Renal cortical epithelial cell (primary cell): ENCODE data around the gene SLC22A8. TPM values are rescaled to one million over a fixed set of nuclear protein-coding genes. Genes with fewer than 3 reads are reported as not detected.
A peak's percentile ranks its signal among the peaks of the same experiment; 100 is the strongest.
"Not testable (repeated sequence)": the region's sequence is repeated elsewhere in the genome, so short reads cannot be mapped to it uniquely, and the experiment has no call there.

Experiments used
- DNase-seq: peaks from one replicate; pipeline ENCODE4 v3.0.0-alpha.2; 2011; ENCODE audit warnings: low read depth
- total RNA-seq: library from RNA; depleted of rRNA; stranded (reverse); fragments of >200 nt; gene quantifications from 2 replicates; pipeline ENCODE4 v1.2.3, GENCODE V29; 2014

Gene SLC22A8, protein sequence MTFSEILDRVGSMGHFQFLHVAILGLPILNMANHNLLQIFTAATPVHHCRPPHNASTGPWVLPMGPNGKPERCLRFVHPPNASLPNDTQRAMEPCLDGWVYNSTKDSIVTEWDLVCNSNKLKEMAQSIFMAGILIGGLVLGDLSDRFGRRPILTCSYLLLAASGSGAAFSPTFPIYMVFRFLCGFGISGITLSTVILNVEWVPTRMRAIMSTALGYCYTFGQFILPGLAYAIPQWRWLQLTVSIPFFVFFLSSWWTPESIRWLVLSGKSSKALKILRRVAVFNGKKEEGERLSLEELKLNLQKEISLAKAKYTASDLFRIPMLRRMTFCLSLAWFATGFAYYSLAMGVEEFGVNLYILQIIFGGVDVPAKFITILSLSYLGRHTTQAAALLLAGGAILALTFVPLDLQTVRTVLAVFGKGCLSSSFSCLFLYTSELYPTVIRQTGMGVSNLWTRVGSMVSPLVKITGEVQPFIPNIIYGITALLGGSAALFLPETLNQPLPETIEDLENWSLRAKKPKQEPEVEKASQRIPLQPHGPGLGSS
- not detected in 2 replicates for total RNA-seq

DNA sequence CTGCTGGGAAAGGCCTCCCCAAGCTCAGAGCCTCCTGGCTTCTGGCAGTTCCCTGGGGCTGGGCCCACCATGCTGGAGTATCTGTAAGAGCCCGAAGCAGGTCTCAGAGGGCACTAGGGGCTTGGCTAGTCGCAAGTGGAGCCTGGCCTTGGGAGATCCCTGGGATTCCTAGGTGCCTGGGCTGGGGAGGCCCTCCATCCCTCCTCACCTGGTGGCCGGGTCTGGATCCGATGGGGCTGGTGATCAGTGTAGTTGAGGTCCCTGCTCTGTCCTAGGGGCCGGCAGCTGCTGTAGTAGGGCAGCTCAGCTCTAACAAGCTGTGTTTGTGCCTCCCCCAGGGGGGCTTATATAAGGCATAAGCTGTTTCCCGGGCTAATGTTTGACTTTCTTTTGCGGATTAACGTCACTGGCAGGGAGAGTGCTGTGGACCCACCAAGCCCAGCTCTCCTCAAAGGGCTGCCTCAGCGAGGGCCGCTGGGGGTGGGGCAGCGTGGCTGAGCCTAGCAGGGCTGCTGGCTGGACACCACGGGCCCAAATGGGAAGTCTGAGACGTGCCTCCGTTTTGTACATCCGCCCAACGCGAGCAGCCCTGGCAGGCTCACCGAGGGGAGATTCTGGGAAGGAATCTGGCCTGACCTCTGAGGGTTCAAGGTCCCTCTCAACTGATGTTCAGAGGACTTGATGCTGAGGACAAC lies at the start of gene SLC22A8:
SLC22A8 (minus strand) TSS at position 321 of the 695 bp plus-strand sequence. CDS start 883 bp downstream, outside the sequence.
- DNase-seq = no peak

DNA sequence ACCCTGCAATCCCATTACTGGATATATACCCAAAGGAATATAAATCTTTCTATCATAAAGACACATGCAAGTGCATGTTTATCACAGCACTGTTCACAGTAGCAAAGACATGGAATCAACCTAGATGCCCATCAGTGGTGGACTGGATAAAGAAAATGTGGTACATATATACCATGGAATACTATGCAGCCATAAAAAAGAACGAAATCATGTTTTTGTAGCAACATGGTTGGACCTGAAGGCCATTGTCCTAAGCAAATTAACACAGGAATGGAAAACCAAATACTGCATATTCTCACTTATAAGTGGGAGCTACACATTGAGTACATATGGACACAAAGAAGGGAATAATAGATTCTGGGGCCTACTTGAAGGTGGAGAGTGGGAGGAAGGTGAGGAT lies 30.6 kb upstream of the SLC22A8 start:
- DNase-seq = not testable (repeated sequence)

DNA sequence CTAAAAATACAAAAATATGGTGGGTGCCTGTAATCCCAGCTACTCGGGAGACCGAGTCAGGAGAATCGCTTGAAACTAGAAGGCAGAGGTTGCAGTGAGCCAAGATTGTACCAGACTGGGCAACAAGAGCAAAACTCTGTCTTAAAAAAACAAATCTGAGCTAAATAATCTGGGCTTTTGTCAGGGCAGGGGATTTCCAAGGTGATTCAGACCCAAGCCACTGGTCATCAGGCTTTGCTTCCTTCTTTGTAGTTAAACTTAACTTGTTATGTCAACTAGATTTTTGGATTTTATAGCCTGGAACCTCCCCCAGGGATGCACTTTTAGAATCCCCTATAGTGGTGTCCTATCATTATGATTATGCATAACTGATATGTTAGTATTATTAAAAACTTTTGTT lies 27.0 kb upstream of the SLC22A8 start:
- peak; percentile 8 for DNase-seq

DNA sequence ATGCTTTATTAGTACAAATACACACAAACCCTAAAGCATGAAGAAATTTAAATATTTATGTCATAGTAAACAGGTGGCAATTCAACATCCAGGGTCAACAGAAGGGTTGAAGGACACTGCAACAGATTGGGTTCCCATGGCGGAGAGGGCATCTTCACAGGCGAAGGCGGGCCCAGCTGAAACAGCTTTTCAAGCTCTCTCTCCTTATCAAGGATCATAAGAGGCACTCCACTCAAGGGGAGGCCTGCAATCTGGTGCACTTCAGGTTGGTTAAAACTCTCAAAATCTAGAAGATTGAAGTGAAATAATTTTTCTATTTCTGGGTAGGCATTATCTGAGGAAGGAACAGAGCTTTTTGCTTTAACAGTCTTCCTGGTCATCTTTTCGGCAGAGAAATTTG lies 16.8 kb upstream of the SLC22A8 start:
- no peak for DNase-seq

DNA sequence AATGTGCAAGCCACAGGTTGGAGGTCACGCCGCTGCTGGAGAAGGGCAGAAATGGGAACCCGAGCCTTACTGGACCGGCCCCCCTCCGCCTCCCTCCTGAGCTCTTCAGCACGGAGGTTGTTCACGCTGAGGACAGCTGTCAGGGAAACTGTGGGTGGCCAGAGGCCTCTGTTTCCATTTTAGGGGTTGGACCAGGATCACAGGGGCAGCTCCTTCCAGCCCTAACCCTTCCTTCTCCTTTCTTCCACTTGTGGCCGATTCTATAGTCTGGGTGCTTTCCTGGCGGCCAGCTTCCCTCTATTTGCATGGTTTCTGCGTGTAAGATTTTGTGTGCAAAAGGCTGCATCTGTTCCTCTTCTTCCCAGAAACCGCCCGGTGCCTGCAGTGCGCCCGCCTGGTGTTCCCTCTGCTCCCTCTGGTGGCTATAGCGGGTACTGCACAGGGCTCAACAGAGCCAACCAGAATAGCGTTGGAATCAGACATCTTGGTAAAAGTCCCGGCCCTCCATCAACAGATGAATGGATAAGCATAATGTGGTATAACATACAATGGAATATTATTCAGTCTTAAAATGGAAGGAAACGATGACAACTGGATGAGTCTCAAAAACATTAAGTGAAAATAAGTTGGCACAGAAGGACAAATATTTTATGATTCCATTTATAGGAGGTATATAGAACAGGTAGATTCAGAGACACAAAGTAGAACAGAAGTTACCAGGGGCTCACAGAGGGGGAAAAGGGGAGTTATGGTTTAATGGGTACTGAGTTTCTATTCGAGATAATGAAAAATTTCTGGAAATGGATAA lies 8.4 kb upstream of the SLC22A8 start:
- DNase-seq = peak; percentile 43

DNA sequence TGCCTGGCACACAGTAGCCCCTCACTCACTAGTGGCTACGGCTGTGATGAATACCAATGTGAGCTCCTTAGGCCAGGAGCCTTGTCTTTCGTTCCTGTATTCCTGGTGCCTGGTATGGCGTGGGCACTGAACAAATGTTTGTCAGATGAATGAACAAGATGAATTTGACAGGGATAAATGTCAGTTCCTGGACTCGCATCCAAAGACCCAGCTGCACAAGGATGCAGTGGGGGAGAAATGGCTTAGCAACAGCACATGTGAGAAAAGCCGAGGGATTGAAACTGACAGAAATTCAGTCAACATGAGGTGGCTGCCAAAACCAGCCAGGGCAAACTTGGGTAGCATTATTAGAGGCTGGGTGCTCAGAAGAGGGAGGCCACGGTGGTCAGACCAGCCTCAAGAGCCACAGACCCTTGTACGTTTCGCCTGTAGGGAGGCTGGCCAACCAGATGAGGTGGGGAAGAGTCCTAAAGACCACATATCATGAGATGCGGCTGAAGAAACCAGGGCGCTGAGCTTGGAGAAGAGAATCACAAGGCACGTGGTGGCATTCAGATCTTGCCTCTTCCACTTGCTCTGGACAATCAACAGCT lies 7.7 kb upstream of the SLC22A8 start:
- DNase-seq = no peak

DNA sequence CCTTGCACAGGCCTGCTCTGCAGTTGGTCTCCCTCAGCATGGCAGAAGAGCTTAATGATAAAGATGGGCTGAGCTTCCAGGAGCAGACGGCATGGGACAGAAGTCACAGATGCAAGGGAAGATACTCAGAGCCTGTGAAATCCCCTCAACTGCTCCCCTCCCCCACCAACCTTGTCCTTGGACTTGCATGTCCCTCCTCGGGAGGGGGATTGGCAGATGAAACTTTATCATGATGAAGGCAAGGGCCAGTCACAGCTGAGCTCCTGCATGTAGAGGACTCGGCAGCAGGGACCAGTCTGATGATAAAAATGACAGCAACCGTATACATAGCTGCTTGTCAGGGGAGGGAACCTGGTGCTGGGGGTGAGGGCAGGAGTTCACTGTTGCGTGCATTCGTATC lies 6.8 kb upstream of the SLC22A8 start:
- DNase-seq = no peak

DNA sequence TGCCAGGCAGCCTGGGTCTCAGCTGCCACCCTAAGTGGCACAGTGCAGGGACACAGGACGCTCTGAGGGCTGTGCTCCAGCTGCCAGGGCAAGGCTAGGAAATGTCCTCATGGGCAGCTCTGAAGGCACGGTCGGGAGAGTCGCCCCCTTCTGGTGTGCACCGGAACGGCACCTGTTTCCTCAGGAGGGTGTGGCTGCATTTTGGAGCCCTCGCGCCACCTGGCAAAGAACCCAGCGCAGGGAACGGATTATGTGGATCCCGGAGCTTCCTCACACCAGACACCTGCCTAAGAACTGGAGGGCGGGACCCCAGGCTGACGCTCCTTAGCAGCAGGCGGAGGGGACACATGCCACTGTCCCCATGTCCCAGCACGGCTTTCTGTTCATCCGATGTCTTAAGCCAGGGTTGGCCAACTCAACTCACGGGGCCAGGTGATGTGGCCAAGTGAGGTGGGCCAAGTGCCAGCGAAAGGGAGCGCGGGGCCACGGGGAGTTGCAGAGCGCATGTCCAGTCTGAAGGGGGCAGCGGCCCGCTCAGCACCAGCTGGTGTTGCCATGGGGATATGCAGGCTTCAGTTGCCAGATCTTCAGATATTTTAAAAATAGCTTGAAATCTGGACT lies 5.1 kb upstream of the SLC22A8 start:
- DNase-seq = no peak

DNA sequence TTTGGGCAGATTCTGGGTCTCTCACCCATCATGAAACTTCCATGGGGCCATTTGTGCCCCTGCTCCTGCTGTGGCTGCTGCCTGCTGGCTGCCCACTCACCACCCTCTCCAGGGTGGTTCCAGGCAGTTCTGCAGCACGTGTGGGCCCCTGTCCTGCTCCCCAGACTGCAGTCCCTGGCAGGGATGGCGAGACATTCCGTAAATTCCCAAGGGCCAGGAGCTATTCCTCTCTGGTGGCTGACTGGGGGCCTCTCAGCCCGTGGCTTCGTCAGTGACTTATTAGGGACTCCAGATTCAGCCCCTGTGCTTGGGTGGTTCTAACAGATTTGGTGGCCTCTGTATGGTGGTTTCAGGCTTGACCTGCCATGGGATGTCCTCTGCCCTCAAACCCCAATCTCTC lies 3.9 kb upstream of the SLC22A8 start:
- no peak for DNase-seq

DNA sequence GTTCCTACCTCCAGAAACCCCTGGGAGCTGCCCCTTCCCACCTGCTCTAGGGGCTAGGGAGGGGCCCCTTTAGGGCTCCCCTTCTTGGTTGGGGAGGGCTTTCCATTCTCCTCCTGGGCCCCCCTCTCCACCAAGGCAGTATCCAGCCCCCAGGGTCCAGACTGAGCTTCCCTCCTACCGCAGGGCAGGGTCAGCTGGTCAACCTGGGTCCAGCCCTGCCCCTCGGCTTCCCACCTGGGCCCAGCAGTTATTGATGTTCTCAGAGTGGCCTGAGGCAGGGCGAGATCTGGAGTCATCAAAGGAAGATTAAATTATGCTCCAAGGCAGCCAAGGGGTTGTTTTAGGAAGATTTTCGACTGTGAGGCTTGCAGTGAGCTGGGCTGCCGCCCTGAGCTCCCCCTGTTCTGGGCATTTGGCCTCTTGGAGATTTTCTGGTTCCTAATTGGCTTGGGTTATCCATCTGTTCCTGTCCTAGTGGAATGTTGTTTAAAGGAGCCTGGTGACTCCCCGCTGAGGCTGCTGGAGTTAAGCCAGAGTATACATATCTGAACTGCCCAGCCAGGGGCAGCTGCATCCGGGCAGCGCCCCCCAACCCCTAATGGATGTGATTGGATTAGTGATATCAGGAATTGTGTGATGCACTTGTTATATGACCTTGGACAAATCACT lies 1.8 kb upstream of the SLC22A8 start:
- DNase-seq = no peak

DNA sequence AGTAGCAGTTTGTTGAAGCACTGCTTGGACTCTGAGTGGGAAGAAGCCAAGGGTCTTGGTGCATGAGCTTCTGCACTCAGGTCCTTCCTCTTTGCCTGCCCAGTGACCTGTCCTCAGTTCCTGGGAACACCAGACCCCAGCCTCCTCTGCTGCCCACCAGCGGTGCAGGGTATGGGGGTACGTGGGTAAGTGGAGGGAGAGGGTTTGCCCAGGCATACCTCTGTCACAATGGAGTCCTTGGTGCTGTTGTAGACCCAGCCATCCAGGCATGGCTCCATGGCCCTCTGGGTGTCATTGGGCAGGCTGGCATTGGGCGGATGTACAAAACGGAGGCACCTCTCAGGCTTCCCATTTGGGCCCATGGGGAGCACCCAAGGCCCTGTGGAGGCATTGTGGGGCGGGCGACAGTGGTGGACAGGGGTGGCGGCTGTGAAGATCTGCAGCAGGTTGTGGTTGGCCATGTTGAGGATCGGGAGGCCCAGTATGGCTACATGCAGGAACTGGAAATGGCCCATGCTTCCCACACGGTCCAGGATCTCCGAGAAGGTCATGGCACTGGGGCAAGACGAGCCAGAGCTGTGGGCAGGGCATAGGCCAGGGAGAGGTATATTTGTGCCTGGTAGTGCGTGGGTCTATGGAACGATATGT lies 1.1 kb downstream of the SLC22A8 start:
- DNase-seq = no peak

DNA sequence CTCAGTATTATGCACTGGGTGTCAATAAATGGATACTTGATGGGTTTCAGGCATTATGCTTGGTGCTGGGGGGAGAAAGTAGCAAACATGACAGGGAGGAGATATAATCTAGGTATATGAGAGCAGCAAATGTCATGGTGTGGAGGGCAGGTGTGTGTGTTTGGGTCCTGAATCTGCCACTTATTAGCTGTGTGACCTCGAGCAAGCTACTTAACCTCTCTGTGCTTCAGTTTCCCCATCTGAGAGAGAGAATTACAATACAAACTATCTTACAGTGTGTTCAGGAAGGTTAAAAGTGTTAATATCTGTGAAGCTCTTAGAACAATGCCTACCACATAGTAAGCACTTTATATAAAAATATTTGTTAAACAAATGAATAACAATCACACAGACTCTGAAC lies 2.8 kb downstream of the SLC22A8 start:
- DNase-seq = no peak

DNA sequence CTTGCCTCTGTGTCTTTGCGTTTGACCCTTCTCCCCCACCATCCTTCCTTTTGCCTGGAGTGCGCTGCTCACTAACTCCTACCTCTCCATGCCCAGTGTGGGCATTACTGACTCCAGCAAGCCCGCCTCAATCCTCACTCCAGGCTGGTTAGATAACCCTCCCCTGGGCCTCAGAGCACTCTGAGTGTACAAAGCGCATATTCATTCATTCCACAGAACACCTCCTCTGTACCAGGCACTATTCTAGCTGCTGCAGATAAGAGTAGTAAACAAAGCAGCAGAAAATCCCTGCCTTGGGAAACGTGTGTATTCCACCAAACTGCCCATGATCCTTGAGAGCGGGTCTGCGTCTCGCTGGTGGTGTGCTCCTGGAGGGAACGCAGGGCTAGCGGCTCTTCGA lies 3.2 kb downstream of the SLC22A8 start:
- DNase-seq = no peak

DNA sequence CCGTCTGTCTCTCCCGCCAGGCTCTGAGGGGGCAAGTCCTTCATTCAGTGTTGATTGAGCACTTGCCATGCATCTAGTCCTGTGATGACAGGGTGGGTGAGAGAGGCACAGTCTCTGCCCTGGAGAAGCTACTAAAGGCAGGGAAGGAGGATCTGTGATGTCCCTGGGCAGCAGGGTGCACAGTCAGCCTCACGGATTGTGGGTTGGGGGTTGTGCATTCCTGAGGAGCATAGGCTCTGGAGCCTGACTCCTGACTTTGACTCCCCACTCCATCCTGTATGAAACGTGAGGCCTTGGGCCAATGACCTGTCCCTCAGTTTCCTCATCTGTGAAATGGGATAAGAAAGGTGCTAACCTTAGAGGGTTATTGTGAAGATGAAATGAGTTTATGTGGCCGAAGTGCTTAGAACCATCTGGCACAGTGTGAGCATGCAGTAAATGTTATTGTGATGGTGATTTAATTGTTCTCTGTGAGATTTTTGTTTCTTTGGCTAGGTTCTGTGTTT lies 4.7 kb downstream of the SLC22A8 start:
- no peak for DNase-seq

DNA sequence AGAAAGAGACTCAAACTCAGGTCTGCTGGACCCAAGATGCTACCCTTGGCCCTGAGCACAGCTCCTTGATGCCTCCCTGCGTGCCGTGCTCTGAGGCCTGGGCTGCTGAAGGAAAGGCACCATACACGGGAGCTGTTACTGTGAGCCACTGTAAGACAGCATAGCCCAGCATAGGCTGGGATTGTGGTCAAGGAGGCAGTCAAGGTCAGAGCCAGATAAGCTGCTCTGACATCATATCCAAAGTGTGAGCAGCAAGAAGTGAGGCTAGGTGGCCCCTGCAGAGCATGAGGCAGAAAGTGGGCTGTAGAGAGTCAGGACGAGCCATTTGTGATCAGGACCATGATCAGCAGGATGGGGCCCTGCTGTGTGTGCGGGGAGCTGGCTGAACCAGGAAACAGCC lies 7.7 kb downstream of the SLC22A8 start:
- DNase-seq = no peak

DNA sequence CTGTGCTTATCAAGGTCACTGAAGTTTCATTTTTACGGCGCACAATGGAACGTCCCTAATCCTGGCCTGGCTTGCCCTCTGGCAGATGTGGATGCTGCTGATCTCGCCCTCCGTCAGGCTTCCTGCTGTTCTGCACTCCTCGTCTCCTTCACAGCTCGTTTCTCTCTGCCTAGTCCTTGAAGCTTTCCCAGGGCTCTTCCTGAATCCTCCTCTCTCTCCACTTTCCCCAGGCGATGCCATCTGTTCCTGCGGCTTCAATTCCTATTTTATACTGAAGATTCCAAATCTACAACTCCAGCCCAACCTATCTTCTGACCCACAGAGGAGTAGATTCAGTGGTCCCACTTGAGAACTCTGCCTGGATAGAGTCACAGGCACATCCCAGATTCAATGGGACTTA lies 14.2 kb downstream of the SLC22A8 start:
- no peak for DNase-seq

DNA sequence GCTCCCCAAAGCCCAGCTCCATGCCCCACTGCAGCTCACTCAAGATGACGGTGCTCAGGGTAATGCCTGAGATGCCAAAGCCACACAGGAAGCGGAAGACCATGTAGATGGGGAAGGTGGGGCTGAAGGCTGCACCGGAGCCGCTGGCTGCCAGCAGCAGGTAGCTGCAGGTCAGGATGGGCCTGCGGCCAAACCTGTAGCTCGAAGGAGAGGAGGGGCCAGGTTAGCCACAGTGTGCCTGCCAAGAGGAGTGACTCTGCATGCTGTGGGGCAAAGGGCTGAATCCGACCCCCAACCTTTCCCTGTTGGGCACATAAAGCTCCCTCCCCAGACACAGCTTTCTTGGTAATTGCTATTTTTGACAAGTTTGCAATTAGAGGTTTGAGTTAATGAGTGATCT lies 16.0 kb downstream of the SLC22A8 start:
- peak; percentile 27 for DNase-seq

DNA sequence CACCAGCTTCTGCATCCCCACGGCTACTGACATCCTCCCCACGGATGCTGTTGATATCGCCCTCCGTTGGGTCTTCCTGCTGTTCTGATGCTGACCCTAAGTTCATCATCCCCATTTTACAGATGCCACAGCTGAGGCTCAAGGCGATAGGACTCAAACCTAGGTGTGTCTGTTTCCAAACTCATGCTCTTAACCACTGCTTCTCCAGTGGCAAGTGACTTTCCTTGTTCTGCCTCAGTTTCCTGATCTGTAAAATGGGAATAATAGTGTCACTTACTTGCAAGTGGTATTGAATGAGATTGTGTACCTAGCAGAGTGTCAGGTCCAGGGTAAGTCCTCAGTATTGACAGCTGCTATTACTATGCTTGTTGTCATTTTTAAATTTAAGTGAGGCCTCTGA lies 16.5 kb downstream of the SLC22A8 start:
- DNase-seq = no peak

DNA sequence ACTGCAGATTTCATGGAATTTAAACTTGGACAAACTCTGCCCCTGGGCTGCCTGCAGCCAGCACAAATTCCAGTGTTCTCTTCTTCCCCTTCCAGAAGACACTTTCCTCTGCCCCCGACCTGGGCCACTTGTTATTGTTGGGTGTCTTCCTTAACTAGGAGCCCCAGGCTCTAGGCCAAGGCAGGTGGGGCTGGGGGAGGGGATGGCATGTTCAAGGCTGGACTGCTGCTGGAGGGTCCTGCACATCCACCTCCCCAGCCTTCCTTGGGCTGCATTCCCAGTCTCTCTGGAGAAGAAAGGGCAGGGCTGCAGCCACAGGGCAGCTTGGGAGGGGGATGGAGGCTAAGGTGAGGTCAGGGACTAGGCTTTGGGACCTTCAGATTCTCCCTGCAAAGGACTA lies 19.4 kb downstream of the SLC22A8 start:
- DNase-seq = no peak

DNA sequence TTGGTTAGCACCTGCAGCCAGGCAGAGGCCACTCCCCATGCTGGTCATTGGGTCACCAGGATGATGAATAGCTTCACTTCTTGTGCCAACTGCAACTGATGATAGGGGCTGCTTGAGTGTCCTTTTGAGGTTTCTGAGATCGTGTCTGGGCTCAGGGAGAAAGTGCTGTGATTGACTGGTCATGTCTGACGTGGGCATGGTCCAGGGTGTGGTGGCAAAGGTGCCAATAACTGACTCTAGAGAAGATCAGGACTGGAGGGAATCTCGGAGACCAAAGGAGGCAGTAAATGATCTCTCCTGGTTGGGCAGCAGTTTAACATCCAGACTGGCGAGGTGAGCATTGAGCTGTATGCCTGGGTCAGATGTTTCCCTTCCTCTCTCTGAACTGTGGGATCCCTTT lies 20.9 kb downstream of the SLC22A8 start:
- no peak for DNase-seq
